HG03442 (cell line): ENCODE data around the gene CFAP68.
A peak's percentile ranks its signal among the peaks of the same experiment; 100 is the strongest.

ENCODE experiments used
- ATAC-seq: cut with Tn5 transposase; IDR thresholded peaks from one replicate; pipeline ENCODE4 v1.9.1; 2021; ENCODE audit warnings: mild to moderate bottlenecking, moderate library complexity; ENCODE audit not compliant: unreplicated experiment

Gene CFAP68

GRCh38 chr11:111878849-111879636 is at the start of gene CFAP68, which contains the start of gene FDXACB1:
TSS of gene CFAP68 (plus strand) at chr11:111879541. CDS start at chr11:111879561, 20 bp downstream.
TSS of gene FDXACB1 (minus strand) at chr11:111879165. CDS start at chr11:111879132, 33 bp downstream.
- ATAC-seq = peak; percentile 90

GRCh38 chr11:111833524-111833923 is 45.8 kb upstream of the CFAP68 start:
- no peak for ATAC-seq

- no peak for ATAC-seq
Measured at GRCh38 chr11:111834432-111835163, 44.7 kb upstream of the CFAP68 start.

- ATAC-seq = no peak
Measured at GRCh38 chr11:111835665-111836064, 43.7 kb upstream of the CFAP68 start.

GRCh38 chr11:111836162-111836561 is 43.2 kb upstream of the CFAP68 start:
- no peak for ATAC-seq

GRCh38 chr11:111836721-111837120 is 42.6 kb upstream of the CFAP68 start:
- peak; percentile 72 for ATAC-seq

GRCh38 chr11:111837366-111837891 is 41.9 kb upstream of the CFAP68 start:
- ATAC-seq = no peak

GRCh38 chr11:111838054-111838453 is 41.3 kb upstream of the CFAP68 start:
- ATAC-seq = no peak

GRCh38 chr11:111840143-111840542 is 39.2 kb upstream of the CFAP68 start:
- no peak for ATAC-seq

GRCh38 chr11:111841370-111842053 is 37.8 kb upstream of the CFAP68 start:
- ATAC-seq = peak; percentile 60

- ATAC-seq = no peak
Measured at GRCh38 chr11:111843661-111844060, 35.7 kb upstream of the CFAP68 start.

- no peak for ATAC-seq
Measured at GRCh38 chr11:111845276-111846028, 33.9 kb upstream of the CFAP68 start.

GRCh38 chr11:111846063-111846462 is 33.3 kb upstream of the CFAP68 start:
- no peak for ATAC-seq

- no peak for ATAC-seq
Measured at GRCh38 chr11:111846636-111847035, 32.7 kb upstream of the CFAP68 start.

GRCh38 chr11:111849631-111850030 is 29.7 kb upstream of the CFAP68 start:
- no peak for ATAC-seq

- no peak for ATAC-seq
Measured at GRCh38 chr11:111851067-111851466, 28.3 kb upstream of the CFAP68 start.

GRCh38 chr11:111851636-111852035 is 27.7 kb upstream of the CFAP68 start:
- no peak for ATAC-seq

- no peak for ATAC-seq
Measured at GRCh38 chr11:111852103-111852502, 27.2 kb upstream of the CFAP68 start.

- ATAC-seq = no peak
Measured at GRCh38 chr11:111855506-111855905, 23.8 kb upstream of the CFAP68 start.

- no peak for ATAC-seq
Measured at GRCh38 chr11:111860257-111860656, 19.1 kb upstream of the CFAP68 start.
